GM06990 (cell line): ENCODE data around the gene MAU2.

Experiments used
- DNase-seq: peaks from one replicate; pipeline ENCODE4 v3.0.0-alpha.2; 2011; ENCODE audit not compliant: insufficient read length; ENCODE audit errors: extremely low read depth
- H3K27me3 ChIP-seq: replicated peaks from 2 replicates; pipeline ENCODE4 v1.6.0; 2011; ENCODE audit warnings: low read length; ENCODE audit not compliant: control insufficient read depth, insufficient read depth
- H3K36me3 ChIP-seq: 2 replicates; pipeline ENCODE4 v1.5.1; 2011; ENCODE audit warnings: low read length; ENCODE audit not compliant: control insufficient read depth, insufficient read depth
- H3K4me3 ChIP-seq: replicated peaks from 2 replicates; pipeline ENCODE4 v1.5.1; 2011; ENCODE audit warnings: low read depth, mild to moderate bottlenecking, control low read depth, low read length
- TF ChIP-seq, protein P1 (sequence below): IDR thresholded peaks from 2 replicates; pipeline ENCODE4 v1.5.1; 2011; ENCODE audit warnings: low read length, control low read depth, mild to moderate bottlenecking, inconsistent platforms; ENCODE audit not compliant: insufficient read depth, poor library complexity, severe bottlenecking

Gene MAU2

DNA sequence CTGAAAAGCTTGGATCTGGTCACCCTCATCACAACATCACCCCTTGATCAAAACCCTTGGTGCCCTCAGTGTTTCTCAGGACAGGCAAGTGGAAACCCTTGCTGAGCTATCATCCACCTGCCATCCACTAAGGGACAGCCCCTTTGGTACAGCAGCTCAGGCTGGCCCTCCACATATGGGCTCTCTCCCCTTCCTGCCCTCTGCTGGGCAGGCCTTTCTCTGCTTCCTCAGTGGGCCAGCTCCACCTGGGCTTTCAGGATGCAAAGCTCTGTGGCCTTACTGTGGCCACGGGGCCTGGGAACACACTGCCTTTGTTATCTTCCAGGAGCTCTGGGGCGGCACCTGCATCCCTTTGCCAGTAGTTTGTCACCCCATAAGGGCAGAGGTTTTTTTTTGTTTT, 5.2 kb upstream of the MAU2 start:
- DNase-seq, result no peak
- H3K27me3 ChIP-seq, result no peaks in the 10 kb centered on the region
- no peak overlapping the region for H3K4me3 ChIP-seq
- TF ChIP-seq, protein P1, sequence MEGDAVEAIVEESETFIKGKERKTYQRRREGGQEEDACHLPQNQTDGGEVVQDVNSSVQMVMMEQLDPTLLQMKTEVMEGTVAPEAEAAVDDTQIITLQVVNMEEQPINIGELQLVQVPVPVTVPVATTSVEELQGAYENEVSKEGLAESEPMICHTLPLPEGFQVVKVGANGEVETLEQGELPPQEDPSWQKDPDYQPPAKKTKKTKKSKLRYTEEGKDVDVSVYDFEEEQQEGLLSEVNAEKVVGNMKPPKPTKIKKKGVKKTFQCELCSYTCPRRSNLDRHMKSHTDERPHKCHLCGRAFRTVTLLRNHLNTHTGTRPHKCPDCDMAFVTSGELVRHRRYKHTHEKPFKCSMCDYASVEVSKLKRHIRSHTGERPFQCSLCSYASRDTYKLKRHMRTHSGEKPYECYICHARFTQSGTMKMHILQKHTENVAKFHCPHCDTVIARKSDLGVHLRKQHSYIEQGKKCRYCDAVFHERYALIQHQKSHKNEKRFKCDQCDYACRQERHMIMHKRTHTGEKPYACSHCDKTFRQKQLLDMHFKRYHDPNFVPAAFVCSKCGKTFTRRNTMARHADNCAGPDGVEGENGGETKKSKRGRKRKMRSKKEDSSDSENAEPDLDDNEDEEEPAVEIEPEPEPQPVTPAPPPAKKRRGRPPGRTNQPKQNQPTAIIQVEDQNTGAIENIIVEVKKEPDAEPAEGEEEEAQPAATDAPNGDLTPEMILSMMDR, result no peak
- H3K36me3 ChIP-seq, result peaks cover 12% of the 10 kb centered on the region

DNA sequence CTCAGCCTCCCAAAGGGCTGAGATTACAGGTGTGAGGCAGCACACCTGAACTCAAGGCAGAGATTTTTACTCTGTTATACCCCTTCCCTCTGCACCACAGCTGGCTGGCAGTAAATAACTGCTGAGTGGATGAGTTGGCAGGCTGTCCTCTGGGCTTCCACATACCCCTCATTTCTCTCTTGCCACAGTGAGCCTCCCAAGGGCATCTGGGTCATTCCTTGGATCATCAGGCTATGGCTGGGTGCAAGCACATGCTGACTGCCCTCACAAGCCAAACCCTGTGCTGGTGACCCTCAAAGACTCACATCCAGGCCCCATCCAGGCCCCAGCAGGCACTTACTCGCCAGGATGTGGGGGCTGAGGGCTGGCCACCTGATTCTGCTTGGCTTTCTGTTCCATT, 4.5 kb upstream of the MAU2 start:
- H3K27me3 ChIP-seq, result no peaks in the 10 kb centered on the region
- TF ChIP-seq, protein P1, result no peak
- no peak overlapping the region for H3K4me3 ChIP-seq
- H3K36me3 ChIP-seq, result peaks cover 12% of the 10 kb centered on the region
- DNase-seq, result no peak

DNA sequence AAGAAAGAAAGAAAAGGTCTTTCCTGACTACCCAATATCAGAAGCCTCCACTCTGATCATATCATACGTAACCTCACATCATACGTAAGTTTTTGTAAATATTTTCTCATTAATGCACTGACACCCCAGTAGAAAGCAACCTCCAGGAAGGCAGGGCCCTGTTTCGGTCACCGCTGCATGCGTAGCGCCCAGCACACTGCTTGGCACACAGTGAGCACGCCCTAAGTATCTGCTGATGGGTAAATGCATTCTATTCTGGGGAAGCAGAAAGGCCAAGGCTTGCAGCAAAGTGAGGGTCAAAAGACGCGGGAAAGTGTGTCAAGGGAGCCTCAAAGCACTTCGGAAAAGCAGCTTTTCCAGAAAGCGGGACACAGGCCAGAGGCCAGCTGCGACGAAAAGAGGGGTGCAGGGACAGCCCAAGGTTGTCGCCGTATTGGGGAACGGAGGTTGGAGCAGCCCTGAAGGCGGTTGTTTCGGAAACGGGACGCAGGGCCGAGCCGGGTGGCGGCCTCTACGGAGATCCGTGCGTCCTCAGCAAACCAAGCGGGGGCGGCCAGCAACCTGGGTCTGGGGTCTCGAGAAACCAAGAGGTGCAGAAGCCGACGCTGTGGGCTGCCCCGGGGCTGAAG, 783 bp upstream of the MAU2 start:
- H3K27me3 ChIP-seq, result no peaks in the 10 kb centered on the region
- H3K4me3 ChIP-seq, result peak overlapping the region; percentile 99
- peaks cover 16% of the 10 kb centered on the region for H3K36me3 ChIP-seq
- TF ChIP-seq, protein P1, result no peak
- no peak for DNase-seq

DNA sequence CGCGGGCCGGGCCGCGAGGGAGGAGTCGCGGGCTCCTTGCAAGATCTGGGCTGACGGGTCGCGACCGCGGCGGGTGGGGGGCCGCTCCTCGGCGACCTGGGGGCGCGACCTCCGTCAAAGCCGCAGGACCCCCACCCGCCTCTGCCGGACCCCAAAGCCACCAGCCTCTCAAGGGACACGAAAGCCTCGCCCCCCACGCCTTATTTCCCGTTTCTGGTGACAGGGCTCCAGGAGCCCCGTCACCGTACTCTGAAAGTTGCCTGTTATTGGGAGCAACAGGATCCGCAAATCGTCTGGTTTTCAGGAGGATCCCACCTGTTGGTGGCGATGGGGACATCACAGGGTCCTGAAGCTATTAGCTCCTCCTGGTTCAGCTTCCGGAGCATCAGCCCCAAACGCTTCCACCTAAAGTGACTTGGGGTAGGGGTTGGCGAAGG, 530 bp downstream of the MAU2 start:
- no peak for DNase-seq
- Histone ChIP-seq H3K4me3 (peak overlapping the region; percentile 99), H3K27me3 (no peaks in the 10 kb centered on the region), H3K36me3 (peaks cover 13% of the 10 kb centered on the region)
- TF ChIP-seq, protein P1, result no peak

DNA sequence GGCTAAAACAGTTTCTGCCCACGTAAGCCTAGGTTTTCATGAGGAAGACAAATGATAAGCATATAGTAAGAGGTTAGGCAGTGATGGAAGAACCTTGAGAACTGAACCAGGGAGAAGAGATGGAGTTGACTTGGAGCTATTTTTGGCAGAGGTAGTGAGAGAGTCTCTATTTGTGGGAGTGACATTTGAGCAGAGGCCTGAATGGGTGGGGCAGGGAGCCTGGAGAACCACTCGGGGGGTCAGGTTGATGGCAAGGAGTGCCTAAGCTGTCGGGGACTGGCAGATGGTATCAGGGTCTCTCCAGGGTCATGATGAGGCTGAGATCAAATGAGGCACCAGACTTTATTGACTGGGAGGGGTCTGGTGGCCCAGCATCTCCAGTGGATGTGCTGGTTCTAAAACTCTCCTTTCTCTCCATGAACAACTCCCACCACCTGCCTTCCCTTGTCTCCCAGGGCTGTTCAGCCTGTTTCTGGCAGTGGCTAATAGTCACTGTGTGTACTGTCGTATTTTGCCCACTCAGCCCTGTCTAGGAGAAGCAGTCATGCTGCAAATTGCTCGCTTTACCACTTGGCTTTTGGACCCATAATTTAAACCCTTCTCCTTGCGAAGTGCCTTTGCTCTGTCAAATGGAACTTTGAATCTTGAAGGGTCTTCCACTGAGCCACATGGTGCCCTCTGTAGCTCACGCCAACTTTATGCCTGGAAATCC, 3.6 kb downstream of the MAU2 start:
- TF ChIP-seq, protein P1, result no peak
- Histone ChIP-seq H3K27me3 (no peaks in the 10 kb centered on the region), H3K4me3 (no peak overlapping the region), H3K36me3 (peaks cover 13% of the 10 kb centered on the region)
- no peak for DNase-seq
